Activated CD8-positive, alpha-beta memory T cell treated with anti-CD3 and anti-CD28 coated beads, Interleukin-2, amount 50 U/mL, for 24 hours (primary cell): ENCODE results near the gene CD274.
"Not testable (repeated sequence)": the region's sequence is repeated elsewhere in the genome, so short reads cannot be mapped to it uniquely, and the experiment has no call there.

ENCODE experiments used
- DNase-seq: peaks from one replicate; pipeline ENCODE4 v3.0.0-alpha.2; 2020; ENCODE audit errors: extremely low read depth

CD274 gene

DNA sequence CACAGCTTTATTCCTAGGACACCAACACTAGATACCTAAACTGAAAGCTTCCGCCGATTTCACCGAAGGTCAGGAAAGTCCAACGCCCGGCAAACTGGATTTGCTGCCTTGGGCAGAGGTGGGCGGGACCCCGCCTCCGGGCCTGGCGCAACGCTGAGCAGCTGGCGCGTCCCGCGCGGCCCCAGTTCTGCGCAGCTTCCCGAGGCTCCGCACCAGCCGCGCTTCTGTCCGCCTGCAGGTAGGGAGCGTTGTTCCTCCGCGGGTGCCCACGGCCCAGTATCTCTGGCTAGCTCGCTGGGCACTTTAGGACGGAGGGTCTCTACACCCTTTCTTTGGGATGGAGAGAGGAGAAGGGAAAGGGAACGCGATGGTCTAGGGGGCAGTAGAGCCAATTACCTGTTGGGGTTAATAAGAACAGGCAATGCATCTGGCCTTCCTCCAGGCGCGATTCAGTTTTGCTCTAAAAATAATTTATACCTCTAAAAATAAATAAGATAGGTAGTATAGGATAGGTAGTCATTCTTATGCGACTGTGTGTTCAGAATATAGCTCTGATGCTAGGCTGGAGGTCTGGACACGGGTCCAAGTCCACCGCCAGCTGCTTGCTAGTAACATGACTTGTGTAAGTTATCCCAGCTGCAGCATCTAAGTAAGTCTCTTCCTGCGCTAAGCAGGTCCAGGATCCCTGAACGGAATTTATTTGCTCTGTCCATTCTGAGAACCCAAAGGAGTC is at the start of gene CD274:
TSS of gene CD274 (plus strand) at position 184 of the 733 bp plus-strand sequence. CDS start 5,572 bp downstream, outside the sequence.
- DNase-seq, result peak; percentile 57

- no peak for DNase-seq
Observed at GRCh38 chr9:5402217-5402616, 48.1 kb upstream of the CD274 start.

DNA sequence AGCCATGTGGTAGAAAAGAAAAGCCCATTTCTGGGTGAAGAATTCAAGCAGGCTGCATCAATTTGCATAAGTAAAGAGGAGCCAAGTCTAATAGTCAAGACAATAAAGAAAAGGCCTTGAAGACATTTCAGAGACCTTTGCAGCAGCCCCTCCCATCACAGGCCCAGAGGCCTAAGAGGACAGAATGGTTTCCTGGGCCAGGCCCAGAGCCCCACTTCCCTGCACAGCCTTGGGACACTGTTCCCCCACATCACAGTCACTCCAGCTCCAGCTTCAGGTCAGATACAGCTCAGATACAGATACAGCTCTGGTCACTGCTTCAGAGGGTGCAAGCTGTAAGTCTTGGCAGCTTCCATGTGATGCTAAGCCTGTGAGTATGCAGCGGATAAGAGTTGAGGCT is 41.7 kb upstream of the CD274 start:
- no peak for DNase-seq

GRCh38 chr9:5416953-5417352 is 33.4 kb upstream of the CD274 start:
- DNase-seq, result no peak

GRCh38 chr9:5418481-5418880 is 31.9 kb upstream of the CD274 start:
- no peak for DNase-seq

- no peak for DNase-seq
Observed at GRCh38 chr9:5419987-5420386, 30.4 kb upstream of the CD274 start.

GRCh38 chr9:5421163-5421562 is 29.2 kb upstream of the CD274 start:
- no peak for DNase-seq

GRCh38 chr9:5422276-5422675 is 28.1 kb upstream of the CD274 start:
- no peak for DNase-seq

DNA sequence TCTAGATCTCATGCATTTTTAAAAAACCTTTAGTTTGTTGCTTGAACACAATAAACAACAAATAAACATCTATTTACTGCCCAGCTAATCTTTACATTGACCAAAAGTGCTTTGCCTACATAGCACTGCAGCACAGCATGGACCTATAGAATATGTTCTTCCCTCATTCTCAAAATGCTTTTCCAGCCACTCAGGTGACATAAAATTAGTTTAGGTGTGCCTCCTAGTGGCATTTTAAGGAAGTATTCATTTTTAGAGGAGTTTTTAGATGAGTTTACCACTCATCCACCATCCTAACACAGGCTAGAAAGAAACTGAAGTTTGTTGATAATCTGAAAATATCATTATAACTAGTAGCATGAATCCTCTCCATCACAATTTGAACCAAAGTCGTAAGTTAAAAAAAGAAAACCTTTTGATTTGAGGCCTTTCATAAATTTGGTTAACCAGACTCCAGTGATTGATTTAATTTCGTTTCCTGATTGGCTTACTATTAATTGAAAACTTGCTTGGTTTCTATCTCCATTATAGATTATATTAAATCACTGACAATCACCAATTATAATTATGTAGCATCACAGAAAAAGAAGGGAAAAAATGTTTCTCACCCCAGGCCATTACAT is 25.2 kb upstream of the CD274 start:
- no peak for DNase-seq

- DNase-seq, result no peak
Observed at GRCh38 chr9:5427005-5427404, 23.3 kb upstream of the CD274 start.

- no peak for DNase-seq
Observed at GRCh38 chr9:5428172-5428571, 22.2 kb upstream of the CD274 start.

- no peak for DNase-seq
Observed at GRCh38 chr9:5428794-5429528, 21.4 kb upstream of the CD274 start.

GRCh38 chr9:5429873-5430564 is 20.3 kb upstream of the CD274 start:
- DNase-seq, result no peak

DNA sequence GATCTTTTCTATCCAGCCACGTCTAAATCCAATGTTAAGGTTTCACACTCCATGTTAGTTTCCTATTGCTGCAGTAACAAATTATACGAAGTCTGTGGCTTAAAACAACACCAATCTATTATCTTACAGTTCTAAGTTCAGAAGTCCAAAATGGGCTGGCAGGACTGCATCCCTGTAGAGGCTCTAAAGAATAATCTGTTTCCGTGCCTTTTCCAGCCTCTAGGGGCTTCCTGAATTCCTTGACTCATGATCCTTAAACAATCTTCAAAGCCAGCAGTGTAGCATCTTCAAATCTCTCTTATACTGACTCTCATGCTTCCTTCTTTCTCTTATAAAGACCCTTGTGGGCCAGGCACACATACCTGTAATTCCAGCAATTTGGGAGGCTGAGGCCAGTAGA is 19.4 kb upstream of the CD274 start:
- DNase-seq, result no peak

- DNase-seq, result not testable (repeated sequence)
Observed at GRCh38 chr9:5432890-5433289, 17.5 kb upstream of the CD274 start.

GRCh38 chr9:5433328-5433727 is 17.0 kb upstream of the CD274 start:
- DNase-seq, result not testable (repeated sequence)

- not testable (repeated sequence) for DNase-seq
Observed at GRCh38 chr9:5433841-5434810, 16.2 kb upstream of the CD274 start.

DNA sequence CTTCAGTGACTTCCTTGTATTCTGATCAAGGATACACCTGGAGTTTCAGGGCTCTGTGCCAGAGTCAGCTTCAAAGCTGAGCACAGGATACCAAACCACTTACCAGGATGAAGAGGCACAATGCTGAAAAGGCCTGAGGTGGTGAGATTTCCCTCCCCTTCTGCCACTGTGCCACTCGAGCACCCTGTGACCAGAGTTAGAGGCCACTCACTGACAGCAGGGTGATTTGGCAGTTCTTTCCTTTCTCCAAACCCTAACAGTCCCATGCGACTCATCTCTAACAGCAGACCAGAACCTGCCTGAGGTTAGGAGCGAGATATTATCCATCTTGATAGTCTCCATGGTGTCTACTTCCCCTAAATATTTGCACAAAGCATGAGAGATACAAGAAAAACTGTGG is 14.4 kb upstream of the CD274 start:
- DNase-seq, result no peak

DNA sequence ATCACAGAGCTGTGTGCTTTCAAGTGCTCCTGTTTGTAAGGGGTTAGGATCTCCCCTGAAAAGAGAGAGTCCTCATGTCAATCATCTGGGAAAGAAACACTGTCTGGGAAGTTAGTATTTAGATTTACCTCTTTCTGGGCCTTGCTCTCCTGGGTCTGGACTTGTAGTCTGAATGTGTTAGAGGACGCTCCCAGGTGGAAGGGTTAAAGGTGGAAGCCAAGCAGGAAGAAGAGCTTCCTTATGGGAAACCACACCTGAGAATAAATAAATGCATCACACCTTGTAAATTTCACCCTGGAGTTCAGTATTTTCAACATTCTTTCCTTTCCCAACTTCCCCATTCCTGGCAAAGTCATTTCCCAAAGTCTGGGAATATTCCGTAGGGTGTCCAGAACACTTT is 13.9 kb upstream of the CD274 start:
- no peak for DNase-seq

DNA sequence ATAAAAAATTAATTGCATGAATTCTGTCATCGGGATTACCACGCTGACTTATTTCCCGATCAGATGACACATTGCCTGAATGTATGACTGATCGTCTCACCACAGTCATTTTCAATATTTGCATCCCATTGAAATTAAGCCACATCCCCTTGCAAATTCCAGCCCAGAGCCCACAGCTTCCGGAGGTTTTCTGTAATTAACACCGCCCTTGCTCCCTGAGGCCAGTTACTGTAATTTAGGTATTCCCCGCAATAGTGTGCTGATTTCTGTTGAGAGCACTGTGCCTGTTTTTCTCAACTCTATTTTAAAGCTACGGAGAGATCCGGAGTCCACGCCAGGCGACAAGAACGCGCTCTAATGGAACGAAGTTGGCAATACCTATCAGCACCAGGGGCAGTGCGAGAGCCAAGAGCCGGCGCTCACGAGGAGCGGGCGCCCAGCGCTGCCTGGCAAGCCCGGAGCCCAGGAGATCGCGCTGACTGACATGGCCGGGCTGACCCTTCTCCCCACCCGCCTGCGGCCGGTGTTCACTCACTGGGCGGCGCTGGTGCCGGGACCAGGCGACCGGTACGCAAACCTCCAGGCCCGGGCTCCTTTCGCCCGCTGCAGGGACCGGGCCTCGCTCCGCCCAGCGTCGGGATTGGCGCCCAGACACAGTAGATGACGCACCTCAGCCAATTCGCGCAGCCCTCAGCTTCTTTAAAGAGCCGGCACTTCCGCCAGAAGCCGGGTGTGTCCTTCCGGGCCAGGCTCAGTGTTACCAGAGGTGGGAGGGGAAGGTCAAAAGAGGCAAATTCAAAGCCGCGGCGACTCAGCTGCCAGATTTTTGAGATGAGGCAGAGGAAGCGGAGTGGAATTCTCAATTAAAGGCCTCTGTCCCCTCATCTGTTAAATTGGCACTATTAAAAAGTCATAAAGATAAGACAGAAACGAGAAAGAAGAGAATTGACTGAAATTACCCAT is 12.8 kb upstream of the CD274 start, which contains the start of gene PLGRKT:
TSS of gene PLGRKT (minus strand) at position 672 of the 963 bp plus-strand sequence. CDS start 5,948 bp downstream, outside the sequence.
- peak; percentile 82 for DNase-seq
